GM03348 (cell line): ENCODE data around the gene STAM.

Experiments used
- DNase-seq: peaks from one replicate; pipeline ENCODE4 v3.0.0; 2012; ENCODE audit warnings: low spot score

The STAM gene

DNA sequence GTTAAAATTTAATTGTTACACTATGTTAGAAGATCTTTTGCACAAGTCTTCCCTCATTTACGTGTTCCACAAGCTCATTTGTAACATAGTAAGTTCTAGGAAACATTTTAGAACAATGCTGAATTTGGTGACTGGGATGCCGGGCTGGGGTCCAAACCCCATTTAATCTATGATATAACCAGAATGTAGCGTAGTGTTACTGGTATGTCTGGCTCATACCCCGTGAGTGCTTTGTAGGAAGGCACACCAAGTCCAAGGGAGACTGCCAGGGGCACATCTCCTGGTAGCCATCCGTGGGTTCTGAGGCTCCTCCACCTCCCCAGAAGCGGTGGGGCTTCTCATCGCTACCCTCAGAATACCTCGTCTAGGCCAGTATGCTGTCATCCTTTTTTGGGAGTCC lies 86.7 kb downstream of the STAM start:
- DNase-seq: peak; percentile 42

DNA sequence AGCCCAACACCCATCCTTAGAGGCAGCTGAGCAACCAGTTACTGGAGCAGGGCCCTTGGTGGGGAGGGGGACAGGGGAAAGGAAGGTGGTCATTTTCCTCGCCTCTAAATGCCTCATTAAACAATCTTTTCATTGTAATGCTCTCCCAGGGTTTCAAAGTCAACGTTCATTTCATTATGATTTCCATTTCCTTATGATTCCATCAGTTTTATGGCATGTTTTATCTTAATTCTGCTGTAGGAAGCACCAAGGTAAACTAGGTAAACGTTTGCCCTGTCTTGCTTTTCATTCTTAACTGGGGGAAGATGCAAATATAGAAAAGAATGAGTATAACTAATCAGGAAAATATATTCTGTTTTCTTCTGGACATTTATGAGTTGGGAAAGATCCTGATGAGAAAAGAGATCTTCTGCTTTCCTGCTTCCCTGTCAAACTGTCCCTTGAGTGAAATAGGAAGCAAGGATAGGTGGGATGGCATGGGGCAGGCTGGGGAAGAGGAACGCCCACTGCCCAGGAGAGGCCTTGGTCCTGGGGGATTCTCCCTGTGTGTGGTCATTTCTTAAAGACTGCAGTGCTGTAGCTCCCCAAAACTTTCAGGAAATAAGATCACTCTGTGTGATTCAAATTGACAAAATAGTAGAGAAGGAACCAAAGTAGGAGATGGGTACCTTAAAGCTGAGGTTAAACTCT lies 87.5 kb downstream of the STAM start:
- DNase-seq: no peak

DNA sequence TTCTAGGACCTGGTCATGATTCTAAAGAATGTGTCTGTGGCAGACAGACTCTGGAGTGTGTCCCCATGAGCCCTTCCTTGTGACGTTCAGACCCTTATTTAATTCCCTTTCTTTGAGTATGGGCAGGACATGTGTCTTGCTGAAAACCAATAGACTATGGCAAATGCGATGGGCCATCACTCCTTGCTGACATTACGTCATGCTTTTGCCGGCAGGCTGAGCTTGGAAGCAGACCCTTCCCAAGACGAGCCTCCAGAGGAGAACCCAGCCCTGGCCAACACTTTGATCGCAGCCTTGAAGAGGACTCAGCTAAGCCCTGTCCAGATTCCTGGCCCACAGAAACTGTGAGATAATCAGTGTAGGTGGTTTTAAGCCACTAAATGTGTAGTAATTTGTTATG lies 89.7 kb downstream of the STAM start:
- no peak for DNase-seq

DNA sequence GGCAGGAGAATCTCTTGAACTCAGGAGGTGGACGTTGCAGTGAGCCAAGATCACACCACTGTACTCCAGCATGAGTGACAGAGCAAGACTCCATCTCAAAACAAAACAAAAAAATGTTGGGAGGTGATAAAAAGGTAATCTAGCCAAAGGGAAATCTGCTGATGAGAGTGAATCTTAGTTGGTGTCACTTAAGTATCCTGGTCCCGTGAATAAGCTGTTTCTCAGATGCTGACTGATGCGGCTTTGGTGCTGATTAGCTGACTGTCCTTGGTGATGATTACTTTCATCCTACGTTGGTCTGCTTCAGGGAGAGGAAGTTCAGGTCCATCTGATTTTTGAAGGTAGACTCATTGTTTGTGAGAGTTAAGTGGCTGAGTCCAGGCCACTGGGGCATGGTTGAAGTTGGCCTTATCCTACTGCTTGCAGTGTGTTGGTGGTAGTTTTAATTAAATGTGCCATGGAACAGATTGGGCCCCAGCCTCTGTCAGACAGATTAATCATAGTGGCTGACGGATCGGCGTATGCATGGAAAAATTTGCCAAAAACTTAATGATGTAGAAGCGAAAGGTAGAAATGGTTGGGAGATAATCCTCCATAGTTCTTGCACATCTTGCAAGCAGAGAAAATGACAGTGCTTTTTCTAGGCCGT lies 90.6 kb downstream of the STAM start:
- DNase-seq: no peak

DNA sequence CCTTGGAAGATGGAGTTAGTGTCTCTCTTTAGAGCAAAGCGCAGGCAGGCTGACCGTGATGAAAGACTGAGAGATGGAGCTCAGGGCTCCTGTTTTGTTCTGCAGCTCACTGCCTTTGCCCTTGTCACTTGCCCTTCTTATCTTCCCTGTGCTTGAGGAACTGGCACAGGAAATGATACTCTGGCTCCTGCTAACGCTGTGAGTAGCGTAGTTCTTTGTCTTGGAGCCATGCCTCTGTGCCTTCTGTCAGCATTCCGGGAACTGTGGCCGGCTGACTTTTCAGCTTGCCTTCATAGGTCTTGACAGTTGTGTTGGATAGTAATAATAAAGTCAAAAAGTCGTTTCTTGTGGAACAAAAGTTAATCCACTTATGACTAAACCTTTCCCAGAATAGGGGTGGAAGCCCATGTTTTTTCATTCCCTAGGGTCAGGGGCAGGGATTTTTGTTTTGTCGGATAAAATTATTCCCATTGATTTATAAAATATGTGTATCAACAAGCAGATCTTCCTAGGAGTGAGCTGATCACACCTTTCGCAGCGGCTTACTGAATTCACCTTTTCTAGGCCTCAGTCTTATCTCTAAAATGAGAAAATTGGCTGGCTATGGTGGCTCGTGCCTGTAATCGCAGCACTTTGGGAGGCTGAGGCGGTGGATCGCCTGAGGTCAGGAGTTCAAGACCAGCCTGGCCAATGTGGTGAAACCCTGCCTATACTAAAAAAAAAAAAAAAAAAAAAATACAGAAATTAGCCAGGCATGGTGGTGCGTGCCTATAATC lies 91.4 kb downstream of the STAM start:
- no peak for DNase-seq

DNA sequence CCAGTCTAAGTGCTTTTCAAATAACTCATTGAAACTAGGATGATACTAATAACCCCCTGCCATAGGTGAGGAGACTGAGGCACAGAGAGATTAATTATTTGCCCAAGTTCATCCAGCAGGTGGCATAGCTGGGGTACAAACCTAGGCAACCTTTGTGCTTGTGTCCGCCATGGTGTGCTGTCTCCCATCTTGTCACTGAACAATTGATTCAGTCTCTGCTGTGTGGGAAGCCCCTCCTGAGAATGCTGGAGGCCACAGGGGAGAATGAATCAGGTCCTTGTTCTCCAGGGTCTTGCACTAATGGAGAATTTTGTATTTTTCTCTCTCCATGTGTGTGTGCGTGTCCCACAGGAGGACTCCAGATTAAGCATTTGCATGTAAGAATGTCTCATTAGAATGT lies 92.3 kb downstream of the STAM start:
- no peak for DNase-seq

DNA sequence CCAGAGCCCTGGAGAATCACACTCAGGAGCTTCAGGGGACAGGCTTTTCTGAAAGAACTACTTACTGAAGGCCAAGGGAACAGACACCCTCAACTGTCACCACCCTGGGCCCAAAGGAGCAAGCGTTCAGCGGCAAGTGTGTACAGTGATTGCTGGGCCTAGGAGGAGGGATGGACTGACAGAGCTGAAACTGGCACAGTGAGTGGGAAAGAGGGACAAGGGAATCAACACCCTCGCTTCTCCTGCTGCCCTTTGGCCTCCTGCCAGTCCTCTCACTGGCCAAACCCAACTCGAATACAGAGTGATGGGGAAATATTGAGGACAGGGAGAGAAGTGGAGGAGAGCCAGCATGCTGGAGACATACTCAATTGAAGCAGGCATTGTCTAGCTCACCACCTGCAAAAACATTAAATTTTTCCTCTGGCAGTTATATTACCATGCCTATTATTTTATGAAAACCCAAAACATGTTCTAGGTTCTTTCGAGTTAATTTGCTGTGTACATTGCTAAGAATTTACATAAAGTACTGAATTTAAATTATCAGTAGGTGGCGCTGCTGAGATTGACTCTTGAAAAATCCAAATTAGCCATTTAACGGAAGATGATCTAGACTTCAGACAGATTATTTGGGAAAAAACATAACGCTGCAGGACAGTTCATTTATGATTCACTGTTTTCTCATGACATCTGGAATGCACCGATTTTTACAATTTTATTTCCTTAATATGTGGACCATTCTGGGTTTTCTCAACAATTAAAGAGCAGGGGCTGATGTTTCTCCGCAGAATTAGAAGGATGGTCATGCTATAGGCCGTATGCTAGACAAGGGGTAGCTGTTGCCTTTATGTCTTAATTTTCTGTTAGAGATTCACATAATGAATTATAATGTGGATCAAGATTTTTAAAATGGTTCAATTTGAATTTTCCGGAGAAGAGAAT lies 93.3 kb downstream of the STAM start:
- DNase-seq: peak; percentile 57

DNA sequence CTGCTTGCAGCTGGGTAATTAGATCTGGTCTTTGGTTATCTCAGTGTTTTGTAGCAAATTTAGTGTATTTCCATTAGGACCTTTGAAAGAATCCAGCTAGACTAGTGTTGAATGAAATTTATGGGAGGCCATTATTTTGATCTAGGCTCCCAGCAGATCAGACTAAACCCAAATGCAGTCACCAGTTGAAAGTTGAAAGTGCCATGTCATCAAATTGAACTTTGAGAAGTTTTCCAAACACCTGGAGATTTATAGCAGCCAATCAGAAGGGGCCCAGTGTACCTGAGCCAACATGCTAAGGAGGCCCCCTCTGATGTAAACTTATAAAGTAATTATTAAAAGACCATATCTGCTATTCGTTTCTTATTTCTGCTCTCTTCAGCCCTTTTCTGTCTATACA lies 96.7 kb downstream of the STAM start:
- DNase-seq: no peak

DNA sequence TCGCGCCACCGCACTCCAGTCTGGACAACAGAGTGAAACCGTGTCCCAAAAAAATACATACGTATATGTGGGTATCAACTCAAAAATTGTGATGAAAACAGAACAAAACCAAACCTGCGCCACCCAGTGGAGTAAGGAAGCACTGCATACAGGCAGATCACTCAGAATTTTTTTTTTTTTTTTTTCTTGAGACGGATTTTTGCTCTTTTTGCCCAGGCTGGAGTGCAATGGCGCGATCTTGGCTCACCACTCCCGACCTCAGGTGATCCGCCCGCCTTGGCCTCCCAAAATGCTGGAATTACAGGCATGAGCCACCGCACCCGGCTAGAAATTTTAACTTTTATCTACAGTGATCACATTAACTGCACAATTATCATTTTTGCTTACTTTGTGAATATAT lies 99.0 kb downstream of the STAM start:
- peak; percentile 71 for DNase-seq

DNA sequence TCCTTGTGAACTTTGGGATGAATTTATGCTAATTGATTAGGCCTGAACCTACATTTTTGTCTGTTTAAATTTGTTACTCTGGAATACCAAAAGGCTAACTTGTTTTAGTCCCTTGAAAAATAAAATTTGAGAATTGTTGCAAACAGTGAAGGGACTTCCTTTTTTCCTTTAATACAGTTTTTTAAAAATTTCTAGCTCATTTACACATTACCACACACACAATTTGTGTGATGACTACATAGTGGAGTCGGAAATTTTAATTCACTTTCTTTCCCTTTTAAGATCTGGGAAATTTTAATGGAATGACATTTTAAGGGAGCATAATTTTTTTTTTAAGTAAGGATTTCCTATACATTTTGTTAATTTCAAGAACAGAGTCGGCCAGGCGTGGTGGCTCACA lies 99.5 kb downstream of the STAM start:
- DNase-seq: no peak

DNA sequence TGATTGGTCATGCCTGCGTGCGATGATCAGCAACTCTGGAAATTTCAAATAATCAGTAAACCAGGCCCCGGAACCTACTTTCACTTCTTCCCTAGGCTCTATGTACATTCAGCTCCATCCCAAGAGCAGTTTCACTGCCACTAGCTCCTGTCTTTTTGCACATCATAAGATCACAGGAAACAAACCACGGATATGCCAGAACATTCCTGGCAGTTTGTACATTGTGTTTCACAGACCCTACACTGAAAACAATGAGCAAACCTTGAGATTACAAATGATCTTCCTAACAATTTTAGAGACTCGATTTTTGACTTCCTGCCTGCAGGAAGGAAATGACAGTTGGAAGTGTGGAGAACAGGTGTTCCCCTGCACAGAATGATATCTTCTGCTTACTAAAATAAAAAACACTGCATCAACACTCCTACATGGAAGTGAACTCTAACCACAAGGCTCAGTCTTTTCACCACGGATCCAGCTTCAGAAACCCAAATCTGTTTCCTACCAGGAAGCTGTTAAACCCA lies 100.5 kb downstream of the STAM start:
- DNase-seq: no peak

DNA sequence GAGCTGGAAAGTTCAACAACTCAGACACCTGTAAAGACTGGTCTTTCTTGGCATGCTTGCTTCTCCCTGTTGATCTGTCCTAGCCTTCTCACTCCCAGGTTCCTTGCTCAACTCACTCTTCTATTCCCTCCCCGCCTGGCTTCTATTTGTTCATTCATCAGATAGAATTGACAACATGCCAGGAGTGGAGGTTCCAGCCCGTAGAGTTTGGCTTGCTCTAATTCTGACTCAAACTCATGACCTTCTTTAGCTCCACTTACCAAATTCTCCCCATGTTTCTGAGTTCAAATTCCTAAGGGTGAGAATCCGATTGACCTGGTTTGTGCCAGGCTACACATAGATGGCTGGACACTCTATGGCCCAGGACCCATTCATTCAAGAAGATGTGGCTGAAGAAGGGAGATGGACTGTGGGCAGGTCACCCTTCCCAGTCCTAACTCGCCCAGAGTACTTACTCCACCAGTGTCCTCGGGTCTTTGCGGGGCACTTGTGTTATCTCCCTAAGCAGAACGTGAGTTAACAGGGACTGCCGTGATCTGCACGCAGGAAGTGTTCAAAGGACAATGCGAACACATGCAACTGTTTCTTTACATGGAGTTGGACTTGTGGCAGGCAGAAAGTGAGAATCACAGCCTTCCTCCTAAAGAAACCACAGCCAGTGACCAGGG lies 104.1 kb downstream of the STAM start:
- peak; percentile 33 for DNase-seq

DNA sequence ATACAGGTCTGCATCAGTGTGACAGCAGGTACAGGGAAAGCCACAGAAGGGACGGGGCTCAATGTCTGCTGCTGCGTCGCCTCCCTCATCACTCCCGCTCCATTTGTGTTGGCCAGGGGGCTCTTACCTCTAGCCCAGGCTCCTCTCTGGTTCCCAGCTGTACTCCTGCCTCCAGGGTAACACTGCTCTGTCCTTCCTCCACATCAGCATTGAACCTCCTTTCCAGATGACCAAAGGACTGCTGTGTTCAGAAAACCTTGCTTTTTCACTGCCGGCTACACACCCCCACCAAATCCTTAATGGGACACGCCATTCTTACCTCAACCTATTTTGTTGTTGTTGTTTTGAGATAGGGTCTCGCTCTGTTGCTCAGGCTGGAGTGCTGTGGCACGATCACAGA lies 105.9 kb downstream of the STAM start:
- no peak for DNase-seq

DNA sequence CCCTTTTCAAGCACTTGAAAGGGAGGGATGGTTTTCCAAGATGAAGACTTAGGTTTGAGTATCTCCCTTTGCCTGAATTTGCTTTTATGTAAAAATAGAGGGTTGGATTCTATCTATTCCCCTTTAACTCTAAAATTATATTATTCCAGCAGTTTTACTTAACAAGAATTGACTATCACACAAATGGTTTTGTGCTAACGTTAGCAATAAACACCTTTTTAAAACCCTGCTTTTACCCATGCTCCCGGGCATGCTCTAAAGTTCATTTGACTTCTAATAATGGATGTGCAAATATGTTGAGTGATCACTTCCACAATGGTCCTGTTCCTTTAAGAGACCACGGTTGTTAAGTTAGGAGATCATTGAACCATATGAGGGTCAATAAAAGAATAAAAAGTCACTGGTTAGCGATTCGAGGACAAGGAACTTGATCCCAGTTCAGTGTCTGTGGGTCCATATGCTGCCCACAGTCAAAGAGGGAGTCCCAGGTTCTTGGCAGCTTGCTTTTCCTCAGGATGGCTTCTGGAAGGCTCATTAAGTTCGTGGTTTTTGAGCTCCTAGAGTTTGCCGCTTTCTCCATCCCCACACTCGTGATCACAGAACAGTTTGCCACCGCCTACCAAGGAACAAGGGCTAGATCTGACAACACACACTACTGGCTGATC lies 108.0 kb downstream of the STAM start, which contains the start of gene TMEM236:
Gene TMEM236, plus strand, starts transcription at position 421 of the 665 bp plus-strand sequence. Its CDS starts 95 bp downstream, at position 516.
- no peak for DNase-seq

DNA sequence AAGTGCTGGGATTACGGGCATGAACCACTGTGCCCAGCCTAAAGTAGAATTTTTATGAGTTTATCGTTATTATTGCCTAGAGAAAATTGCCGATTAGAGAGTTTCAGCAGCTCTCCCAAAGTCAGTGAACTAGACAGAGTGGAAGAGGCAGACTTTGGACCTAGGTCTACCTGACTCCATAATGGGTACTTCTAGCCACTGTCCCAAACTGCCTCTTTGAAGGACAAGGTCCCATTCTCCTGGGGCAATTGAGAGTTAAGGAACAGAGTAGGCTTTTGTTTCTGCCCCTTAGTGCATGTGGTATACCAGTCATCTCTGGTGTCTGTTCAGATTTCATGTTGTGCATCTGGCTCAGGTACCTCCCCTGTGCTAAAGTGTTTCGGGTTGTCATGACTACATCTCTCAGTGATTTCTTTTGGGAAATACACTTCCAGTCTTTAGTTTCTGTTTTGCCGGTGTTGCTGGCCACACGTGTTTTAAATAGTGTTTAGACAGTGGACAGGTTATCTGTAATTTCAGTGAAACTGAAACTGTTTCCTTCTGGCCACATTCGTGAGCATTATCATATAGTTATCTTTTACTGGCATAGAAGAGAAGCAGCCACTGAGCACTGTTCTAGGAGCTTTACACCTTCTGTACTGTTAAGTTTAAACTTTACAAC lies 112.7 kb downstream of the STAM start:
- no peak for DNase-seq

DNA sequence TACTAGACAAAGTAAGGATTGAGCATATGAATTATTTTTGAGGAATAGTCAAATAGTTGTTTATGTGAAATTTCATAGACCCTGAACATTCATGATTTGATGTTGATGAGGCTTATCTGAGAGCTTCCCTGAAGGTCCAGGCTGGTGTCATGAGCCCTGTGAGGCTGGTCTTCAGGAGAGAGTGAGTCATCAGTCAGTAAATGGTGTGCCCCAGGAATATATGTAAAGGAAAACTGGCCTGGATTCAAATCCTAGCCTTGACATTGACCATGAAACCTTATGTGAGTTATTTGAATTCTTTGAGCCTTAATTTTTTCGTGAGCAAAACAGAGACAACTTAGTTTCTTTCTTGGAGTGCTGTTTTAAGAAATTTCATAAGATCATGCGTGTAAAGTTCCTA lies 114.2 kb downstream of the STAM start:
- DNase-seq: no peak

DNA sequence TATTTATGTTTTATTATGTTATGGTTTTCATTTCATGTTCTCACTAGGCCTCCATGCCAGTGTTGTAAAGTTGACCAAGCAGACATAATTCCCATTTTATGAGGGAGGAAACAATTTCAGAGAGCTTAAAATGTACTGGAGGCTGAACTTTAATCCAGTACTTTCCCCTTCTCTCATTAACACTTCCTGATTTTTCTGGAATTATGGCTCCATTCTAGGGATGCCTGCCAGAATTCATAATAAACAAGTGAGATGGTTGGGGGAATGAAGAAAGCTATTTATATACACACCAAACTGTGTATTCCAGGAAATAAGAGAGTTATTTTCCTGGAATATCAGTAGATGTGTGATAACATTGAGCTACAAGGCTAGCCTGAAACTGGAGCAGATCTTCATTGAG lies 114.9 kb downstream of the STAM start:
- DNase-seq: no peak

DNA sequence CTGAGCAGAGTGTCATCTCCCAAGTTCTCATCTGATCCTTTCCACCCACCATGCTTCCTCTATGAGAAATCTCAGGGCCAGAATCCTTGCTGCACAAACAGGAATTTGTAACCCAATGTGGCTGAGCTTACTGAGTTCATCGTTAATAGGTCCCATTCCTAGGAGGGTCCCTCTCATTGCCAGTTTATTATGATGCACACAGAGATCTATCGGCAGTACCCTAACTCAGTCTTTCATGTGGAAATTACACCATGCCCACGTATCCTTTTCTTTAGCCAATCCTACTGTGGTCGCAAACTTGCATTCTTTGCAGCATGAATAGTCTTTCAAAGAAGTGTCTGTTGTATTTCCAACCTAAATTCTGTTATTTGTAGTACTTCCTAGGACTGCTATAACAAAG lies 120.2 kb downstream of the STAM start:
- DNase-seq: no peak

DNA sequence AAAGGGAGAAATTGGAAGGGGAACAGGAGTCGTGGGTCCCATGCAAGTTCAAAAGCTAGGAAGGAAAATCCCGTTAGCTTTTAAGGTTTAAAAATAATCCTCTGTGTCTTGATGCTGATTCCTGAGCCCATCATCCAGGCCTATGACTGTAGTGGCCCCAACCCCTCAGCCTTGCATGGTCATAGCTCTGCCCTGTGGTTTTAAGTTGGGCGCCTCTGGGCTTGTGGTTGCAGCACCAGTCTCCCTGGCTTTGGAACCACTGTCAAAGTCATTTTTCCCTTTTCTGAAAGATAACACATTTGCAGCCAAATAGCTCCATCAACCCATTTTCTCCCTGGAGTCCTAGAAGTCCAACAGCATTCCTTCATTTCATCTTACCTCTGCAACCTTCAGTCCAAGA lies 121.7 kb downstream of the STAM start:
- no peak for DNase-seq
